ENCODE results near the gene USP7.
"Not testable (repeated sequence)": the region's sequence is repeated elsewhere in the genome, so short reads cannot be mapped to it uniquely, and the experiment has no call there.

USP7 gene

DNA sequence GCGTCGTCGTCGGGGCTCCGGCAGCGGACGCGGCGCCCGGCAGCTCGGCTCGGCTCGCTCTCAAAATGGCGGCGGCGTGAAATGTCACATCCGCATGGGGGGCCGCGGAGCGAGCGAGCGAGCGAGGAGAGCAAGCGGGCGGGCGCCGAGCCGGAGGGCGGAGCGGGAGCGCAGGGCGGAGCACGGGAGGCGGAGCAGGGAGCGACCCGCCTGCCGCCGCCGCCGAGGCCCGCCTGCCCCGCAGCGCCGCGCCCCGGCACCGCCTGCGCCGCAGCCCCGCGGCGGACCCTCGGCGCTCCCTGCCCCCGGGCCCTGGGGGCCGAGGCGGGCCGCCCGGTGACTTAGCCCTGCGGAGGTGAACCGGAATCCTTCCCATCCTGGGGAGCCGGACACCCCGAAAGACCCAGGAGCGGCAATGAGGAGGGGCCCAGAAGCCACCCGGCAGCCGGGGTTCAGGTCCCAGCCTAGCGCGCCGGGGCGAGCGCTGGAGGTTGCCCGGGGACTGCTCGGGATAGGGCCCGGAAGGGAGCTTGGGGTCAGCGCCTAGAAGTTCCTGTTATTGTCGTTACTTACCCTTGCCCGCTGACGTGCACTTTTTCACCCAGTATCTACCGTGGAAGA is at the start of gene USP7:
USP7 (minus strand) TSS at position 86 of the 621 bp plus-strand sequence. CDS start 621 bp downstream, outside the sequence.
- peak; percentile 84 for DNase-seq (ENCODE audit: low read depth)

DNA sequence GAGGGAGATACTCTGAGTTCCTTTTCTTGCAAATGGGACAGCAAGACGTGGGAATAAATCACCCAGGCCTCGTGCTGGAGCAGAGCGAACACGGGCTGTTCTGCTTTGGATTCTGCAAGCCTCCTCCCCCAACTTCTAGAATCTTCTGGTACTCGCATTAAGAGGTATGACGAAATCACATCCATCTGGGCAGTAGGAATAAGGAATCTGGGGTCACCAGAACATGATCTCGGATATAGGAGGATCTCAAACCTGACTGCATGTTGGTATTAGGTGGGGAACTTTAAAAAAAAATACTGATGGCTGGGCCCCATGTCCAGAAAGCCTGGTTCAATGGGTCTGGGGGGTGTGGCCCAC is 49.8 kb upstream of the USP7 start:
- DNase-seq (ENCODE audit: low read depth), result peak; percentile 69

- DNase-seq (ENCODE audit: low read depth), result no peak
Observed at GRCh38 chr16:9012848-9013507, 49.3 kb upstream of the USP7 start.

DNA sequence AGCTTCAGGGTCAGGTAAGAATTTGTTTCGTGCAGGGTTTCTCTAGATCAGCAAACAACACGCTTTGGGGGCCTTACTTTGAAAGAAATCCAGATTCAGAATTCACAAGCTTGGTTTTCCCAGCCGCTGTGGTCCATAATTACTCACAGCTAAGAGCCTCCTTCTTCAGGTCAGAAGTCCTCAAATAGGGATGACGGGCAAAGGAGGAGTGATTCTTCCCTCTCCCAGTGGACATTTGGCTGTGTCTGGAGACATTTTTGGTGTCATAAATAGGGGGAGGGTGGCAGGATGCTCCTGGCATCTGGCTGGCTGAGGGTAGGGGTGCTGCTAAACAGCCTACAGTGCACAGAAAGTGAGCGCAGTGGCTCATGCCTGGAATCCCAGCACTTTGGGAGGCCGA is 48.6 kb upstream of the USP7 start:
- no peak for DNase-seq (ENCODE audit: low read depth)

- peak; percentile 46 for DNase-seq (ENCODE audit: low read depth)
Observed at GRCh38 chr16:9008601-9009260, 45.0 kb upstream of the USP7 start.

DNA sequence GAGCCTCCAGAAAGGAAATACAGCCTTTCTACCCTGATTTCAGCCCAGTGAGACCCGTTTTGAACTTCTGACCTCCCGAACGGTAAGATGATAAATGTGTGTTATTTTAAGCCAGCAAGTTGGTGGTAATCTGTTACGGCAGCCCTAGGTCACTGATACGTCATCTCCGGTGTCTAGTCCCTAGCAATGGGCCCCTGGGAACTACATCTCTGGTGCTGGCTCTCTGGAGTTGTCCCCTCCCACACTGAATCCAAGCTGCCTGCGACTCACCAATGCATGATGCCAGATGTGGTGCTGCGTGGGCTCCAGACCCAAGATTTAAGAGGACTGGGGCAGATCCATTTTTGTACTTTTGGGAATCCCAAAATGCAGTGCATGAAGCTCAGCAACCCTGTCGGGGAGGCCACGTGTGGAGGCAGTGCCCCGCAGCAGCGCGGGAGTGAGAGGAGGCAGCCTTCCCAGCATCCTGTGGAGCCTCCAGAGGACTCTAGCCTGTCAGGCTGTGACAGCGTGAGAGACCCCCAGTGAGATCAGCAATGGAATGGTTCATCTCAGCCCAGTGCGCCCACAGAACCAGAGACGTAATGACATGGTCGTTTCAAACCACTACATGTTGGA is 43.6 kb upstream of the USP7 start:
- peak; percentile 37 for DNase-seq (ENCODE audit: low read depth)

DNA sequence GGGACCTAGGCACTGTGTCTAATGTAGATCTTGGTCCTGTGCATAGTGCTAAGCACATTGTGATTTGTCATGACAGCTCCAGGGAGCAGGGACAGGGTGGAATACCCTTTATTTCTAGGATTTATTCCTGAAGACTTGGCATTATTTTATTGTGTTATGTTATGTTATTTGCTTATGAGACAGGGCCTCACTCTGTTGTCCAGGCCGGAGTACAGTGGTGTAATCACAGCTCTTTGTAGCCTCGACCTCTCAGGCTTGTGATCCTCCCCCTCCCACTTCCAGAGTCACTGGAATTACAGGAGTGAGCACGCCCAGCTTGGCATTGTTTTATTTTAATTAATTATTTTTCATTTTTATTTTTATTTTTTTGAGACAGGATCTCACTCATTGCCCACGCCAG is 40.5 kb upstream of the USP7 start:
- no peak for DNase-seq (ENCODE audit: low read depth)

- no peak for DNase-seq (ENCODE audit: low read depth)
Observed at GRCh38 chr16:9003763-9004162, 40.1 kb upstream of the USP7 start.

DNA sequence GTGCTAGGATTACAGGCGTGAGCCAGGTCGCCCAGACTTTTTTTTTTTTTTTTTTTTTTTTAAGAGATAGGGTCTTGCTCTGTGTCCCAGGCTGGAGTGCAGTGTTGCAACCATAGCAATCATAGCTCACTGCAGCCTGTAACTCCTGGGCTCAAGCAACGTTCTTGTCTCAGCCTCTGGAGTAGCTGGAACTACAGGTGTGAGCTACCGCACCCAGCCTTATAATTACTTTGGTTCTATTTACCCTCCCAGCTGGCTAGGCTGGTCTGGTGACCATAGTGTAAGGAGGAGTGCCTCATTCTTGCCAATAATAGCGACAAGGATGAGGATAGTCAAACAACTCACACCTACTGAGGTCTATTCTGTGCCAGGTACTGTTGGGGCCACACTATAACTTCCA is 39.6 kb upstream of the USP7 start:
- DNase-seq (ENCODE audit: low read depth), result no peak

DNA sequence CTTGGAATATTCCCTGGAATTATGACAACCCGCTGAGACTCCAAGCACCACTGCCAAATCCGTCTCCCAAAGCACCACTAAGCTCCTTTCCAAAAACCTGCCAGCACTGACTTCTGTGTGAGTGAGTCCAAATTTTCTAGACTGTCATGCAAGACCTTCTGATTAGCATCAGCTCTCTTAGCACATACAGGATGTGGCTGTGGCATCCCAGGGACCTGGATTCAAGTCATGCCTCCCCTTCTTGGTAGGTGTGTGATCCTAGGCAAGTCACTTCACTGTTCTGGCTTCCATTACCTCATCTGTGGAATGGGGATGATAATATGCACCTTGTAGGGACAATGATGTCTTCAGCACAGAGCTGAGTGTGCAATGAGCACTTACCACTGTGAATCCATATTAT is 38.3 kb upstream of the USP7 start:
- DNase-seq (ENCODE audit: low read depth), result no peak

DNA sequence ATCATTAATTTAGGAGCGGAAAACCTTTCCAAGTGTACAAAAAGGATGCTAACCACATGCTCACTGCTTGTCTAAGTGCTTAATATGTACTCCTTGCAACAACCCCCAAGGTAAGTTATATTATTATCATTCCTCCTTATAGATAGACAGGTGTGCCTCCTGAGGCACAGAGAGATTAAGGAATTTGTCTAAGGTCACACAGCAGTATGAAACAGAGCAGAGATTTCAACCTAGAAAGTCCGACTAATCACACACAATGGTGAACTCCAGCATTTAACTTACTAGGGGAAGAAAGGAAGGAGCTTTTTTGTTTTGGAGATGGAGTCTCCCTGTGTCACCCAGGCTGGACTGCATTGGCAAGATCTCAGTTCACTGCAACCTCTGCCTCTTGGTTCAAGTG is 37.0 kb upstream of the USP7 start:
- DNase-seq (ENCODE audit: low read depth), result no peak

GRCh38 chr16:8999800-9000199 is 36.1 kb upstream of the USP7 start:
- no peak for DNase-seq (ENCODE audit: low read depth)

- peak; percentile 78 for DNase-seq (ENCODE audit: low read depth)
Observed at GRCh38 chr16:8998108-8998507, 34.4 kb upstream of the USP7 start.

DNA sequence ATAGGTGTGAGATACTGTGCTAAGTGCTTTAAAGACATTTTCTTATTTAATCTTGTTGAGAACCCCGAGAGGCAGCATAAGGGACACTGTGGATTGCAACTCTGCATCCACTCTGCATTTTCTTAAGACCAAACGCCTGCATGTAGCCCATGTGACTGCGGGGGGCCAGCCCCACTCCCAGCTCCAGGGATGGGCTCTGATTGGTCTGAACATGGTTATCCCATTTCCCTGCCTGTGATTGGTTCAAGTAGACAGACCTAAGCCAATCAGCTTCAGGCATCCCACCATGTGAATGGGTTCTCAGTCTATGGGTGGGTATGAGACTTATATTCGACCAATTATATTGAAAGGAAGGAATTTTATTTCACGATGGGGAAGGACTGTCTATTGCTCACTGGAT is 33.2 kb upstream of the USP7 start:
- DNase-seq (ENCODE audit: low read depth), result peak; percentile 11

- DNase-seq (ENCODE audit: low read depth), result no peak
Observed at GRCh38 chr16:8990445-8990844, 26.7 kb upstream of the USP7 start.

DNA sequence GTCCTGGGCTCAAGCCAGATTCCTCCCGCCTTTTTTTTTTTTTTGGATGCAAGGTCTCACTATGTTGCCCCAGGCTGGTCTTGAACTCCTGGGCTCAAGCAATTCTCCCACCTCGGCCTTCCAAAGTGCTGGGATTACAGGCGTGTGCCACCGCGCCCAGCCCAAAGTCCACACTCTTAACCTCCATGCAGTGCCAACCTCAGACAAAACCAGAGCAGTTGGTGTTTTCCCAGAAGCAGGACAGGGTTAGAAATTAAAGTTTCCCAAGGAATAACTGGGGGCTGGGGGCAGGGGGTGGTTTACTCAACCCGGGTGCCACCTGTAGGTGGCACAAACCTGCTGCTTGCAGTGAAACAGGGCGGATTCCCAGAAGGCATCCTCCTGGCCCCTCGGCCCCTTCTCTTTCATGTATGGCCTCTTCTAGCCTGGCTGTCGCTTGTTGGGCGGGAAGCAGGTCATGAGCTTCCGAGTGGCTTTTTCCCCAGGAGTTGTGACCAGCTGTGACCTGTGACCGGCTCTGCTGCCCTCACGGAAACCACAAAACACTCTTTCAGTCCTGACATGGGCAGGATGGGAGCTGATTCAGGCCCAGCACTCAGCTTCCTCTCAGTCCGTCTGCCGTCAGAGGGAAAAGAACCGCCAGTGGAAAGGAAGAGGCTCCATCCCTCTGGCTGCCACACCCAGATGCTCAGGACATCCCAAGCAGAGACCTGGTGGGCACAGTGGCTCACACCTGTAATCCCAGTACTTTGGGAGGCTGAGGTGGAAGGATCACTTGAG is 25.6 kb upstream of the USP7 start:
- no peak for DNase-seq (ENCODE audit: low read depth)

GRCh38 chr16:8986818-8987191 is 23.1 kb upstream of the USP7 start:
- no peak for DNase-seq (ENCODE audit: low read depth)

GRCh38 chr16:8986111-8986510 is 22.4 kb upstream of the USP7 start:
- DNase-seq (ENCODE audit: low read depth), result no peak

- DNase-seq (ENCODE audit: low read depth), result no peak
Observed at GRCh38 chr16:8982816-8983215, 19.1 kb upstream of the USP7 start.

DNA sequence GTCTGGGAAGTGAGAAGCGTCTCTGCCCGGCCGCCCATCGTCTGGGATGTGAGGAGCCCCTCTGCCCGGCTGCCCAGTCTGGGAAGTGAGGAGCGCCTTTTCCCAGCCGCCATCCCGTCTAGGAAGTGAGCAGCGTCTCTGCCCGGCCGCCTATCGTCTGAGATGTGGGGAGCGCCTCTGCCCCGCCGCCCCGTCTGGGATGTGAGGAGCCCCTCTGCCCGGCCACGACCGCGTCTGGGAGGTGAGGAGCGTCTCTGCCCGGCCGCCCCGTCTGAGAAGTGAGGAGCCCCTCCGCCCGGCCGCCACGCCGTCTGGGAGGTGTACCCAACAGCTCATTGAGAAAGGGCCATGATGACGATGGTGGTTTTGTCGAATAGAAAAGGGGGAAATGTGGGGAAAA is 18.2 kb upstream of the USP7 start:
- DNase-seq (ENCODE audit: low read depth), result not testable (repeated sequence)

- DNase-seq (ENCODE audit: low read depth), result not testable (repeated sequence)
Observed at GRCh38 chr16:8976189-8976588, 12.5 kb upstream of the USP7 start.

GRCh38 chr16:8975039-8975438 is 11.3 kb upstream of the USP7 start:
- no peak for DNase-seq (ENCODE audit: low read depth)

Measured in amniotic epithelial cell (primary cell).